Spleen (tissue), 7 donors: ENCODE measurements around the gene PERM1.

Source experiments
- CTCF ChIP-seq, 11 experiments: fragments of 200-600 bp in 7 of 11; fragments of 450-650 bp in 4 of 11; sonication (generic) in 4 of 11; IDR thresholded peaks in 8 of 11; conservative IDR thresholded peaks in 3 of 11; 1 replicate in 7 of 11; 2 replicates in 4 of 11; pipeline versions ENCODE4 v1.4.0 to v1.8.0; 2016 to 2021; ENCODE audit warnings: antibody characterized with exemption in 11 of 11, inconsistent platforms in 4 of 11, mild to moderate bottlenecking in 1 of 11
- POLR2A ChIP-seq, 3 donors: fragments of 450-650 bp; IDR thresholded peaks; one replicate each; pipeline ENCODE4 v1.5.1; 2017; ENCODE audit warnings: antibody characterized with exemption in 3 of 3, mild to moderate bottlenecking in 1 of 3
- POLR2AphosphoS5 ChIP-seq, 3 donors: sonication (generic); formaldehyde crosslinking; IDR thresholded peaks; one replicate each; pipeline ENCODE4 v1.5.1; 2017; ENCODE audit warnings: antibody characterized with exemption in 3 of 3
- donor health status: DM: no; HTN: no; CAD: no; lungs with moderate emphysema.
- donor health status: DM: no; HTN: no; CAD: no.
- donor health status: DM: no; HTN: no; CAD: no.

- TF ChIP-seq POLR2AphosphoS5 (IDR thresholded peaks at IDR 0.05) (no peak), CTCF (IDR thresholded peaks at IDR 0.05 in 8 of 11, conservative IDR thresholded peaks at IDR 0.05 in 3 of 11) (no peak), POLR2A (IDR thresholded peaks at IDR 0.05) (no peak)
Measured at GRCh38 chr1:967466-968343, 14.2 kb downstream of the PERM1 start.
